Measurements from ENCODE around the gene B2M. TPM values are rescaled to one million over a fixed set of nuclear protein-coding genes. Genes with fewer than 3 reads are reported as not detected.
"Not testable (repeated sequence)": the region's sequence is repeated elsewhere in the genome, so short reads cannot be mapped to it uniquely, and the experiment has no call there.

B2M gene
- total RNA-seq, 1 donor from 2014 or later, result 3,396 TPM

GRCh38 chr15:44682211-44682610 is 29.1 kb upstream of the B2M start:
- no peak for TF ChIP-seq CTCF (IDR thresholded peaks at IDR 0.05)
- Mint-ChIP-seq H3K9me3 (peaks cover 14% of the 10 kb centered on the region), H3K36me3 (ENCODE audit: low read depth) (peaks cover 17% of the 10 kb centered on the region), H3K27me3 (no peaks in the 10 kb centered on the region), H3K4me3 (peak overlapping the region; percentile 60), H3K4me1 (peaks cover 76% of the 10 kb centered on the region), H3K27ac (peak overlapping the region; percentile 91)
- CTCF ChIA-PET, result interaction anchor here (1.0 to 2.3 kb wide), 4 partner anchors 15 to 54 kb away, joined by 3 to 13 read pairs (median 6); partner anchors contain the start of genes B2M, PATL2 and TRIM69
- POLR2A ChIA-PET, result interaction anchor here (0.9 to 7.9 kb wide), 7 partner anchors 10 to 45 kb away, joined by 3 to 136 read pairs (median 12); partner anchors contain the start of genes B2M, PATL2 and SPG11
- intact Hi-C loops (cut with micrococcal nuclease), result no loop called here
- ATAC-seq (ENCODE audit: low read depth) (peak; percentile 26), DNase-seq (no peak)

- H3K4me3 Mint-ChIP-seq, result peak overlapping the region; percentile 60
- H3K36me3 Mint-ChIP-seq (ENCODE audit: low read depth), result peaks cover 21% of the 10 kb centered on the region
- peaks cover 74% of the 10 kb centered on the region for H3K4me1 Mint-ChIP-seq
- CTCF ChIA-PET, result interaction anchor here (0.7 to 2.3 kb wide), 8 partner anchors 12 to 56 kb away, joined by 3 to 13 read pairs (median 3); partner anchors contain the start of genes B2M, PATL2 and TRIM69
- peaks cover 20% of the 10 kb centered on the region for H3K9me3 Mint-ChIP-seq
- H3K27me3 Mint-ChIP-seq, result not testable (repeated sequence)
- POLR2A ChIA-PET, result interaction anchor here (0.6 to 7.9 kb wide), 10 partner anchors 10 to 45 kb away, joined by 3 to 136 read pairs (median 9); partner anchors contain the start of genes B2M, PATL2 and SPG11
- ATAC-seq (ENCODE audit: low read depth) (peak; percentile 68), DNase-seq (peak; percentile 46)
- peak overlapping the region; percentile 91 for H3K27ac Mint-ChIP-seq
- intact Hi-C loops (cut with micrococcal nuclease), result loop anchor here (1.0 kb wide), 2 partner anchors 20 to 27 kb away; partner anchors contain the start of gene SPG11
Measured at GRCh38 chr15:44682809-44683682, 28.3 kb upstream of the B2M start.

- H3K27ac Mint-ChIP-seq; intact Hi-C loops (cut with micrococcal nuclease); ATAC-seq (ENCODE audit: low read depth); H3K27me3 Mint-ChIP-seq; CTCF ChIA-PET; H3K4me3 Mint-ChIP-seq; DNase-seq: not testable (repeated sequence)
- Mint-ChIP-seq H3K36me3 (ENCODE audit: low read depth) (peaks cover 18% of the 10 kb centered on the region), H3K4me1 (peaks cover 34% of the 10 kb centered on the region), H3K9me3 (peaks cover 19% of the 10 kb centered on the region)
- POLR2A ChIA-PET, result interaction anchor here (0.7 to 2.2 kb wide), 3 partner anchors 21 to 26 kb away, joined by 3 to 9 read pairs (median 4); partner anchors contain the start of genes B2M, PATL2 and SPG11
Measured at GRCh38 chr15:44689318-44689717, 22.0 kb upstream of the B2M start.

GRCh38 chr15:44690245-44690644 is 21.1 kb upstream of the B2M start:
- Mint-ChIP-seq H3K9me3 (peaks cover 16% of the 10 kb centered on the region), H3K4me1 (peaks cover 29% of the 10 kb centered on the region), H3K36me3 (ENCODE audit: low read depth) (peaks cover 15% of the 10 kb centered on the region)
- intact Hi-C loops (cut with micrococcal nuclease), result loop anchor here (2.0 kb wide), 1 partner anchor 13 kb away; no protein-coding TSS in a partner anchor
- not testable (repeated sequence) for DNase-seq; H3K4me3 Mint-ChIP-seq; ATAC-seq (ENCODE audit: low read depth); H3K27ac Mint-ChIP-seq; H3K27me3 Mint-ChIP-seq
- ChIA-PET CTCF (interaction anchor here (1.3 kb wide), 1 partner anchor 27 kb away, joined by 3 read pairs; the partner anchor contains the start of gene SPG11), POLR2A (interaction anchor here (0.6 to 2.9 kb wide), 9 partner anchors 9 to 29 kb away, joined by 3 to 20 read pairs (median 4); partner anchors contain the start of genes B2M and PATL2)

- Mint-ChIP-seq H3K4me3 (no peak overlapping the region), H3K27me3 (no peaks in the 10 kb centered on the region), H3K4me1 (peaks cover 12% of the 10 kb centered on the region), H3K27ac (no peak overlapping the region), H3K9me3 (peaks cover 4% of the 10 kb centered on the region), H3K36me3 (ENCODE audit: low read depth) (peaks cover 7% of the 10 kb centered on the region)
- ChIA-PET POLR2A (interaction anchor here (1.5 to 2.9 kb wide), 3 partner anchors 15 to 29 kb away, joined by 5 to 20 read pairs (median 9); partner anchors contain the start of genes B2M, PATL2 and SPG11), CTCF (interaction anchor here (1.2 kb wide), 1 partner anchor 29 kb away, joined by 3 read pairs; the partner anchor contains the start of gene SPG11)
- intact Hi-C loops (cut with micrococcal nuclease), result no loop called here
- ATAC-seq (ENCODE audit: low read depth), result no peak
- DNase-seq, result no peak
- TF ChIP-seq CTCF (IDR thresholded peaks at IDR 0.05), result no peak
Measured at GRCh38 chr15:44692659-44693058, 18.7 kb upstream of the B2M start.

GRCh38 chr15:44694416-44694815 is 16.9 kb upstream of the B2M start:
- H3K4me1 Mint-ChIP-seq, result peaks cover 3% of the 10 kb centered on the region
- ChIA-PET CTCF (no interaction called here), POLR2A (interaction anchor here (0.7 to 1.5 kb wide), 3 partner anchors 9 to 31 kb away, joined by 4 to 7 read pairs (median 5); partner anchors contain the start of genes B2M, PATL2 and SPG11)
- no peaks in the 10 kb centered on the region for H3K27me3 Mint-ChIP-seq
- no peaks in the 10 kb centered on the region for H3K9me3 Mint-ChIP-seq
- ATAC-seq (ENCODE audit: low read depth) (no peak), DNase-seq (no peak)
- intact Hi-C loops (cut with micrococcal nuclease), result no loop called here
- no peak for TF ChIP-seq CTCF (IDR thresholded peaks at IDR 0.05)
- no peak overlapping the region for H3K4me3 Mint-ChIP-seq
- H3K36me3 Mint-ChIP-seq (ENCODE audit: low read depth), result no peaks in the 10 kb centered on the region
- H3K27ac Mint-ChIP-seq, result no peak overlapping the region
